HCT116 (cell line): ENCODE measurements around the gene LMBR1L. TPM values are rescaled to one million over a fixed set of nuclear protein-coding genes. Genes with fewer than 3 reads are reported as not detected.

Experiments used
- ATAC-seq: fragments of 200-7000 bp; cut with Tn5 transposase; 2 replicates; pipeline ENCODE4 v1.9.1; 2020; ENCODE audit warnings: mild to moderate bottlenecking, moderate library complexity
- BruUV-seq: library from RNA; stranded (reverse); fragments of 400-500 nt; replicated peaks from 2 replicates; lab custom pipeline; 2021; lab: Mats Ljungman, UMichigan
- CTCF ChIA-PET: fragments of 300-600 bp; sonication (Branson Sonifier 250); formaldehyde crosslinking; loops from one replicate; lab custom pipeline; 2021; ENCODE audit warnings: antibody characterized with exemption; lab: Charles Lee
- POLR2A ChIA-PET: fragments of 300-600, 350-600 bp; sonication (Branson Sonifier 250); formaldehyde crosslinking; loops from one replicate; lab custom pipeline; 2021; ENCODE audit warnings: antibody characterized with exemption; lab: Charles Lee
- RAD21 ChIA-PET, 2 experiments: fragments of 300-600 bp; sonication (Branson Sonifier 250); formaldehyde crosslinking; loops; one replicate each; lab custom pipeline; 2023; ENCODE audit warnings: low total read pairs in 2 of 2; ENCODE audit not compliant: uncharacterized antibody in 2 of 2, unreplicated experiment in 2 of 2, low non-redundant PET in 1 of 2; lab: Charles Lee
- DNase-seq: peaks from one replicate; pipeline ENCODE4 v3.0.0-alpha.2; 2010; ENCODE audit warnings: low read depth, low spot score
- H2AFZ ChIP-seq: fragments of 200-600 bp; shearing (Covaris generic), sonication (generic); 2 replicates; pipeline ENCODE4 v1.6.1; 2017; ENCODE audit warnings: low read depth, mixed run types, mixed read lengths, antibody characterized with exemption, low read length; ENCODE audit not compliant: poor library complexity, severe bottlenecking
- H3K27ac ChIP-seq: 2 replicates; pipeline ENCODE4 v1.5.1; 2012; ENCODE audit warnings: low read depth, low read length
- H3K27me3 ChIP-seq: fragments of 200-600 bp; sonication (generic); 2 replicates; pipeline ENCODE4 v1.6.1; 2016; ENCODE audit warnings: mixed run types, low read length, mixed read lengths; ENCODE audit not compliant: insufficient read depth
- H3K36me3 ChIP-seq, 2 experiments: fragments of 200-500 bp in 1 of 2; fragments of 200-600 bp in 1 of 2; sonication (Bioruptor generic) in 1 of 2; sonication (generic) in 1 of 2; 2 replicates each; pipeline versions ENCODE4 v1.5.1 to v1.6.1; 2014 to 2016; ENCODE audit warnings: low read length in 2 of 2, inconsistent platforms in 1 of 2, mixed read lengths in 1 of 2, mixed run types in 1 of 2; ENCODE audit not compliant: insufficient read depth in 2 of 2, control insufficient read depth in 1 of 2
- H3K4me1 ChIP-seq, 2 experiments: fragments of 200-600 bp in 1 of 2; sonication (generic) in 1 of 2; 2 replicates each; pipeline versions ENCODE4 v1.5.1 to v1.6.1; 2012 to 2017; ENCODE audit warnings: low read length in 2 of 2, inconsistent platforms in 1 of 2, mild to moderate bottlenecking in 1 of 2, mixed read lengths in 1 of 2, mixed run types in 1 of 2, moderate library complexity in 1 of 2; ENCODE audit not compliant: insufficient read depth in 2 of 2, control insufficient read depth in 1 of 2
- H3K4me2 ChIP-seq: fragments of 200-600 bp; sonication (generic); 2 replicates; pipeline ENCODE4 v1.6.1; 2017; ENCODE audit warnings: mixed run types, low read length, mixed read lengths
- H3K4me3 ChIP-seq, 2 experiments: fragments of 200-600 bp in 1 of 2; sonication (generic) in 1 of 2; replicated peaks in 1 of 2; 2 replicates each; pipeline ENCODE4 v1.5.1; 2011 to 2016; ENCODE audit warnings: low read length in 2 of 2, control low read depth in 1 of 2, low read depth in 1 of 2, mild to moderate bottlenecking in 1 of 2, mixed read lengths in 1 of 2, mixed run types in 1 of 2
- H3K79me2 ChIP-seq: fragments of 200-600 bp; sonication (generic); 2 replicates; pipeline ENCODE4 v1.6.1; 2017; ENCODE audit warnings: mild to moderate bottlenecking, mixed run types, low read length, moderate library complexity, mixed read lengths; ENCODE audit not compliant: insufficient read depth
- H3K9ac ChIP-seq: fragments of 200-600 bp; sonication (generic); 2 replicates; pipeline ENCODE4 v1.6.1; 2016; ENCODE audit warnings: low read length, mixed read lengths
- H3K9me2 ChIP-seq: fragments of 200-600 bp; sonication (generic), shearing (Covaris generic); 2 replicates; pipeline ENCODE4 v1.6.1; 2017; ENCODE audit warnings: mixed run types, mild to moderate bottlenecking, moderate library complexity; ENCODE audit not compliant: insufficient read depth
- H3K9me3 ChIP-seq, 2 experiments: fragments of 200-500 bp in 1 of 2; fragments of 200-600 bp in 1 of 2; sonication (Bioruptor generic) in 1 of 2; sonication (generic) in 1 of 2; 2 replicates each; pipeline ENCODE4 v1.6.1; 2014 to 2017; ENCODE audit warnings: low read length in 2 of 2, mixed read lengths in 2 of 2, inconsistent platforms in 1 of 2, low read depth in 1 of 2, mild to moderate bottlenecking in 1 of 2, mixed run types in 1 of 2, moderate library complexity in 1 of 2; ENCODE audit not compliant: control insufficient read depth in 1 of 2, insufficient read depth in 1 of 2
- H4K20me1 ChIP-seq: fragments of 200-600 bp; sonication (generic), shearing (Covaris generic); 2 replicates; pipeline ENCODE4 v1.6.1; 2017; ENCODE audit warnings: mixed run types, mild to moderate bottlenecking, moderate library complexity; ENCODE audit not compliant: insufficient read depth
- CEBPB ChIP-seq: IDR thresholded peaks from 2 replicates; pipeline ENCODE4 v1.6.1; 2012; ENCODE audit warnings: low read depth
- EZH2 ChIP-seq: fragments of 200-600 bp; sonication (generic); IDR thresholded peaks from 2 replicates; pipeline ENCODE4 v1.6.1; 2017; ENCODE audit warnings: antibody characterized with exemption, mixed run types
- EZH2phosphoT487 ChIP-seq: fragments of 200-600 bp; IDR thresholded peaks from 2 replicates; pipeline ENCODE4 v1.6.1; 2018; ENCODE audit warnings: antibody characterized with exemption, borderline replicate concordance
- JUND ChIP-seq: IDR thresholded peaks from 2 replicates; pipeline ENCODE4 v1.6.1; 2012
- POLR2AphosphoS5 ChIP-seq: IDR thresholded peaks from 2 replicates; pipeline ENCODE4 v1.6.1; 2011; ENCODE audit warnings: mild to moderate bottlenecking, low read depth, low read length, moderate library complexity
- SIN3A ChIP-seq: IDR thresholded peaks from 2 replicates; pipeline ENCODE4 v1.6.1; 2012; ENCODE audit warnings: low read depth
- SRF ChIP-seq: IDR thresholded peaks from 2 replicates; pipeline ENCODE4 v1.6.1; 2012; ENCODE audit warnings: low read depth
- YY1 ChIP-seq: IDR thresholded peaks from 2 replicates; pipeline ENCODE4 v1.6.1; 2011; ENCODE audit warnings: low read length, low read depth, moderate library complexity, mild to moderate bottlenecking; ENCODE audit not compliant: insufficient replicate concordance; ENCODE audit errors: extremely low read depth
- ZFX ChIP-seq: fragments of 450-650 bp; IDR thresholded peaks from 2 replicates; pipeline ENCODE4 v1.6.1; 2017
- ZNF274 ChIP-seq: fragments of 200-500 bp; sonication (Bioruptor generic); IDR thresholded peaks from 2 replicates; pipeline ENCODE4 v1.6.1; 2014; ENCODE audit warnings: mild to moderate bottlenecking, low read depth, low read length, inconsistent platforms
- intact Hi-C: fragments of 100-400 bp; cut with micrococcal nuclease; formaldehyde crosslinking; loops from 2 replicates; pipeline ENCODE4 v1.10.0; 2022
- total RNA-seq: library from RNA; stranded (reverse); gene quantifications from one replicate; pipeline ENCODE4 v1.2.1, GENCODE V29; 2021; ENCODE audit not compliant: unreplicated experiment
- TF ChIP-seq, protein P1 (sequence below), 3 experiments: fragments of 200-600 bp in 1 of 3; sonication (generic) in 1 of 3; IDR thresholded peaks in 2 of 3; conservative IDR thresholded peaks in 1 of 3; 2 replicates each; pipeline ENCODE4 v1.5.1; 2012 to 2017; ENCODE audit warnings: low read depth in 2 of 3, low read length in 2 of 3, antibody characterized with exemption in 1 of 3, borderline replicate concordance in 1 of 3, control low read depth in 1 of 3, mild to moderate bottlenecking in 1 of 3, mixed read lengths in 1 of 3, mixed run types in 1 of 3, moderate library complexity in 1 of 3; ENCODE audit not compliant: insufficient read depth in 1 of 3

Gene LMBR1L
- total RNA-seq, 1 experiment from 2014 or later: 44.4 TPM

DNA sequence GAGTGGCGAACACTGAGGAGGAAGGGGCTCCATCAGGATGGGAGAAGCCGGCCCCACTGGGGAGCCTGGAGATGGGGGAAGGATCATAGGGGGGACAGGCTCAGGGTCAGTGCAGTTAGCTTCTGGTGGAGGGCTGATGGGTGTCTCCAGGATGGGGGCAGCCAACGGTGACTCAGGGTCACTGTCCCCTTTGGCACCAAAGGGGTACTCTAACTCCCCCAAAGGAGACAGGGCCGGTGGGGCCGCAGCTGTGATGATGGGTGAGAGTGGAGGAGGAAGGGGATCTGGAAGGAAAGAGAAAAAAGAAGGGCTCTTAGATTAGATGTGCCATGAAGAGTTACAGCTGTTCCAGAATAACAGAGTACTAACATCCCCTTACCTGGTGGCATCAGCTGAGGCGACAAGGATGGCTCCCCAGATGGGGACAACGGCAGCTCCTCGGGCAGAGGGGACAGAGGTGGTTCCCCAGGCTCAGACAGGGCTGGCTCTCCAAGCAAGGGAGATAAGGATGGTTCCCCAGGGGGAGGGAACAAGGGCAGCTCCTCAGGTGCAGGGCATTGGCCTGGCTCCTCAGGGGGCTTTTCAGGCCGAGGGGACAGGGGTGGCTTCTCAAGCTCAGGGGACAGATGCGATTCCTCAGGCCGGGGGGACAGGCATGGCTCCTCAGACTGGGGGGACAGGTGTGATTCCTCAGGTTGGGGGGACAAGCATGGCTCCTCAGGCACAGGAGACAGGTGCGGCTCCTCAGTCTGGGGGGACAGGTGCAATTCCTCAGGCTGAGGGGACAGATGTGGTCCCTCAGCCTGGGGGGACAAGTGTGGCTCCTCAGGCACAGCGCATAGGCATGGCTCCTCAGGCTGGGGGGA is 59.9 kb downstream of the LMBR1L start (continued):
- TF ChIP-seq ZNF274 (no peak), YY1 (no peak), SIN3A (no peak), POLR2AphosphoS5 (no peak), EZH2 (no peak), ZFX (no peak), JUND (no peak)
- TF ChIP-seq, all 23 proteins: peak for 0

DNA sequence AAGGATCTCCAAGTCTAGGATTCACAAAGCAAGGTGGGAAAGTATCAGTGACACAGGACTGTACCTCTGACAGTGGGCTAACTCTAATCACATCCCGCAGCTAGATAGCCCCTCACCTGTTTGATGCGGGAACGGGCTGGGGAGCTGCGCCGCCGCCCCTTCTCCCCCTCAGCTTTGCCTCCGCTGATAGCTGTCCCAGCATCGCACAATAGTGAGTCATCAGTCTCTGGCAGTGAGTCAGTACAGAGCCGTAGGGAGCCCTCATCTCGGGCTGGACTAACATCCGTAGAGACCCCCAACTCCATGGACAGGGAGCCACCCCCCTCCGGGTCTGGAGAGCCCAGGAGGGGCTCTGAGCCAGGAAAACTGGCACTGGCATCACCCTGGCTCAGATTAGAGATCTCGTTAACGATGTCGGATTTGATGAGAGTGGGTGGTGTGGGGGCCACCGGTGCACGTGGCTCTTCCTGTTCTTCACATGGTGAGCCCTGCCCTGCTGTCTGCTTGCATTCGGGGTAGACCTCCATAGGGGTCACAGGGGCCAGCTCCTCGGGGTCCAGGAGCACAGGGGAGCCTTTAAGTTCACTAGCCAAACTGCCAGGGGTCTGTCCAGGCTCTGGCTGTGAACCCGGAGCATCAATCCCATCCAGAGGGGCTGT is 61.0 kb downstream of the LMBR1L start:
- DNase-seq (no peak), ATAC-seq (no peak)
- BruUV-seq: no TSS peak
- H2AFZ ChIP-seq: no peak overlapping the region
- no peaks in the 10 kb centered on the region for H3K27me3 ChIP-seq
- TF ChIP-seq SRF (no peak), CEBPB (no peak), SIN3A (no peak), EZH2phosphoT487 (no peak)
- TF ChIP-seq, protein P1, sequence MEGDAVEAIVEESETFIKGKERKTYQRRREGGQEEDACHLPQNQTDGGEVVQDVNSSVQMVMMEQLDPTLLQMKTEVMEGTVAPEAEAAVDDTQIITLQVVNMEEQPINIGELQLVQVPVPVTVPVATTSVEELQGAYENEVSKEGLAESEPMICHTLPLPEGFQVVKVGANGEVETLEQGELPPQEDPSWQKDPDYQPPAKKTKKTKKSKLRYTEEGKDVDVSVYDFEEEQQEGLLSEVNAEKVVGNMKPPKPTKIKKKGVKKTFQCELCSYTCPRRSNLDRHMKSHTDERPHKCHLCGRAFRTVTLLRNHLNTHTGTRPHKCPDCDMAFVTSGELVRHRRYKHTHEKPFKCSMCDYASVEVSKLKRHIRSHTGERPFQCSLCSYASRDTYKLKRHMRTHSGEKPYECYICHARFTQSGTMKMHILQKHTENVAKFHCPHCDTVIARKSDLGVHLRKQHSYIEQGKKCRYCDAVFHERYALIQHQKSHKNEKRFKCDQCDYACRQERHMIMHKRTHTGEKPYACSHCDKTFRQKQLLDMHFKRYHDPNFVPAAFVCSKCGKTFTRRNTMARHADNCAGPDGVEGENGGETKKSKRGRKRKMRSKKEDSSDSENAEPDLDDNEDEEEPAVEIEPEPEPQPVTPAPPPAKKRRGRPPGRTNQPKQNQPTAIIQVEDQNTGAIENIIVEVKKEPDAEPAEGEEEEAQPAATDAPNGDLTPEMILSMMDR (IDR thresholded peaks at IDR 0.05 in 2 of 3, conservative IDR thresholded peaks at IDR 0.05 in 1 of 3; ENCODE audit: borderline replicate concordance in 1 of 3, insufficient read depth in 1 of 3, low read depth in 2 of 3, low read length in 2 of 3): no peak
- H3K27ac ChIP-seq: no peak overlapping the region
- peaks cover 64 to 74% of the 10 kb centered on the region in 2 experiments for H3K36me3 ChIP-seq
- H3K9me2 ChIP-seq: no peaks in the 10 kb centered on the region
- H3K4me1 ChIP-seq: peaks cover 0 to 4% of the 10 kb centered on the region in 2 experiments; a peak in 1 of 4 replicates
- no peaks in the 10 kb centered on the region for H3K9me3 ChIP-seq
- POLR2A ChIA-PET: no interaction called here
- no peaks in the 10 kb centered on the region for H4K20me1 ChIP-seq
- intact Hi-C loops: no loop called here
- CTCF ChIA-PET: no interaction called here
- no peak overlapping the region for H3K9ac ChIP-seq
- H3K4me3 ChIP-seq: no peak overlapping the region
- RAD21 ChIA-PET: no interaction called here
- H3K4me2 ChIP-seq: no peak overlapping the region
- H3K79me2 ChIP-seq: peaks cover 41% of the 10 kb centered on the region
